ENCODE measurements around the gene MAP1LC3B2. TPM values are rescaled to one million over a fixed set of nuclear protein-coding genes. Genes with fewer than 3 reads are reported as not detected.

The MAP1LC3B2 gene
- total RNA-seq, 1 donor from 2014 or later: 5.8 TPM

- H3K4me1 ChIP-seq (ENCODE audit: insufficient read depth, low read length): peaks cover 27% of the 10 kb centered on the region
- H4K20me1 ChIP-seq (ENCODE audit: insufficient read depth, low read length): no peaks in the 10 kb centered on the region
- Mint-ChIP-seq H3K9me3 (ENCODE audit: unreplicated experiment) (no peaks in the 10 kb centered on the region), H3K27me3 (ENCODE audit: low read depth, unreplicated experiment) (no peaks in the 10 kb centered on the region), H3K27ac (ENCODE audit: unreplicated experiment) (no peak overlapping the region), H3K36me3 (ENCODE audit: low read depth, unreplicated experiment) (no peaks in the 10 kb centered on the region), H3K4me3 (ENCODE audit: unreplicated experiment) (no peak overlapping the region), H3K4me1 (ENCODE audit: low read depth, unreplicated experiment) (peaks cover 21% of the 10 kb centered on the region)
- H3K36me3 ChIP-seq (ENCODE audit: insufficient read depth, low read length): no peaks in the 10 kb centered on the region
- DNase-seq (ENCODE audit: low read depth) (no peak), FAIRE-seq (no peak)
- H3K27me3 ChIP-seq (ENCODE audit: insufficient read depth, low read length): no peaks in the 10 kb centered on the region
- H3K27ac ChIP-seq (ENCODE audit: low read depth, low read length): no peak overlapping the region
- TF ChIP-seq CTCF (IDR thresholded peaks at IDR 0.05; ENCODE audit: insufficient read depth, low read depth, low read length) (no peak), EZH2 (IDR thresholded peaks at IDR 0.05; ENCODE audit: insufficient read depth, low read length) (no peak)
- no peak overlapping the region for H3K4me3 ChIP-seq (ENCODE audit: insufficient read depth, low read depth, low read length)
- no peaks in the 10 kb centered on the region for H3K9me3 ChIP-seq (ENCODE audit: insufficient read depth, low read depth, low read length)
- H3K4me2 ChIP-seq (ENCODE audit: low read length): no peak overlapping the region
- no peaks in the 10 kb centered on the region for H3K79me2 ChIP-seq (ENCODE audit: insufficient read depth, low read length)
- no peak overlapping the region for H2AFZ ChIP-seq (ENCODE audit: low read depth, low read length)
- H3K9ac ChIP-seq (ENCODE audit: low read length): no peak overlapping the region
These were observed 21.9 kb upstream of the MAP1LC3B2 start for GRCh38 chr12:116537101-116537904.

- no peak overlapping the region for H3K4me3 ChIP-seq (ENCODE audit: insufficient read depth, low read depth, low read length)
- H3K79me2 ChIP-seq (ENCODE audit: insufficient read depth, low read length): no peaks in the 10 kb centered on the region
- Mint-ChIP-seq H3K36me3 (ENCODE audit: low read depth, unreplicated experiment) (no peaks in the 10 kb centered on the region), H3K4me3 (ENCODE audit: unreplicated experiment) (no peak overlapping the region), H3K27me3 (ENCODE audit: low read depth, unreplicated experiment) (no peaks in the 10 kb centered on the region), H3K4me1 (ENCODE audit: low read depth, unreplicated experiment) (peaks cover 24% of the 10 kb centered on the region), H3K9me3 (ENCODE audit: unreplicated experiment) (no peaks in the 10 kb centered on the region), H3K27ac (ENCODE audit: unreplicated experiment) (no peak overlapping the region)
- H4K20me1 ChIP-seq (ENCODE audit: insufficient read depth, low read length): no peaks in the 10 kb centered on the region
- no peaks in the 10 kb centered on the region for H3K36me3 ChIP-seq (ENCODE audit: insufficient read depth, low read length)
- peaks cover 29% of the 10 kb centered on the region for H3K4me1 ChIP-seq (ENCODE audit: insufficient read depth, low read length)
- FAIRE-seq (no peak), DNase-seq (ENCODE audit: low read depth) (no peak)
- H3K9me3 ChIP-seq (ENCODE audit: insufficient read depth, low read depth, low read length): no peaks in the 10 kb centered on the region
- TF ChIP-seq CTCF (IDR thresholded peaks at IDR 0.05; ENCODE audit: insufficient read depth, low read depth, low read length) (no peak), EZH2 (IDR thresholded peaks at IDR 0.05; ENCODE audit: insufficient read depth, low read length) (no peak)
- H2AFZ ChIP-seq (ENCODE audit: low read depth, low read length): no peak overlapping the region
- no peak overlapping the region for H3K4me2 ChIP-seq (ENCODE audit: low read length)
- no peak overlapping the region for H3K27ac ChIP-seq (ENCODE audit: low read depth, low read length)
- no peak overlapping the region for H3K9ac ChIP-seq (ENCODE audit: low read length)
- no peaks in the 10 kb centered on the region for H3K27me3 ChIP-seq (ENCODE audit: insufficient read depth, low read length)
These were observed 21.0 kb upstream of the MAP1LC3B2 start for GRCh38 chr12:116538076-116538591.
